Heart right ventricle (tissue), 16 donors: ENCODE measurements around the gene KBTBD4. TPM values are rescaled to one million over a fixed set of nuclear protein-coding genes. Genes with fewer than 3 reads are reported as not detected.

ENCODE experiments used
- ATAC-seq, 8 donors: fragments of 200-7000 bp; cut with Tn5 transposase; one replicate each; pipeline ENCODE4 v1.9.1; 2020; ENCODE audit warnings: mild to moderate bottlenecking in 8 of 8, moderate library complexity in 8 of 8, moderate number of reproducible peaks in 1 of 8
- DNase-seq, 2 donors: peaks; one replicate each; pipeline ENCODE4 v3.0.0-alpha.2; 2020
- H3K27ac ChIP-seq, 10 donors: fragments of 200-600 bp; sonication (generic) in 2 of 10; one replicate each; pipeline versions ENCODE4 v1.5.0 to v1.8.0; 2020 to 2022; ENCODE audit warnings: mild to moderate bottlenecking in 3 of 10
- H3K27me3 ChIP-seq, 7 donors: fragments of 200-600 bp; one replicate each; pipeline ENCODE4 v1.8.0; 2021 to 2022; ENCODE audit warnings: mild to moderate bottlenecking in 2 of 7
- H3K36me3 ChIP-seq, 9 donors: fragments of 200-600 bp; sonication (generic) in 1 of 9; one replicate each; pipeline versions ENCODE4 v1.5.0 to v1.8.0; 2020 to 2022; ENCODE audit warnings: mild to moderate bottlenecking in 2 of 9
- H3K4me1 ChIP-seq, 9 donors: fragments of 200-600 bp; sonication (generic) in 1 of 9; one replicate each; pipeline versions ENCODE4 v1.5.0 to v1.8.0; 2020 to 2022; ENCODE audit warnings: mild to moderate bottlenecking in 4 of 9
- H3K4me3 ChIP-seq, 10 donors: fragments of 200-600 bp; sonication (generic) in 2 of 10; one replicate each; pipeline versions ENCODE4 v1.5.0 to v1.8.0; 2020 to 2022; ENCODE audit warnings: mild to moderate bottlenecking in 7 of 10, moderate library complexity in 2 of 10
- H3K9me3 ChIP-seq, 11 donors: fragments of 200-600 bp in 10 of 11; sonication (generic) in 2 of 11; one replicate each; pipeline versions ENCODE4 v1.5.0 to v1.8.0; 2013 to 2022; ENCODE audit warnings: mild to moderate bottlenecking in 2 of 11, control low read depth in 1 of 11, moderate library complexity in 1 of 11
- WGBS, 2 donors: extraction: QIAGEN DNeasy Blood & Tissue Kit; methylation state at CpG; one replicate each; pipeline ENCODE4 v1.1.7; 2013; ENCODE audit warnings: inconsistent platforms in 1 of 2; 5-methylcytosine and 5-hydroxymethylcytosine counted together
- intact Hi-C, 10 donors: fragments of 100-400 bp; cut with DNase I; formaldehyde crosslinking; loops; one replicate each; pipeline versions ENCODE4 v1.11.1 to v1.14.2; 2022
- polyA plus RNA-seq, 2 donors: library from polyadenylated mRNA; stranded (reverse); fragments of 200-250 nt; gene quantifications; one replicate each; pipeline ENCODE4 v1.2.3, GENCODE V29; 2013
- total RNA-seq, 10 donors: library from RNA; stranded (reverse); fragmentation: NEBNext Ultra II Directional in 3 of 10; extraction: Animal tissue kit (Norgen Biotek cat#: 25700) in 3 of 10; gene quantifications; one replicate each; pipeline versions ENCODE4 v1.2.1 to v1.2.4, GENCODE V29; 2021 to 2023
- TF ChIP-seq, protein P1 (sequence below), 9 donors: fragments of 200-600 bp; sonication (generic) in 2 of 9; IDR thresholded peaks; one replicate each; pipeline versions ENCODE4 v1.5.0 to v1.8.0; 2021 to 2022; ENCODE audit warnings: antibody characterized with exemption in 9 of 9, mild to moderate bottlenecking in 5 of 9, moderate library complexity in 1 of 9
- donor health status: Arrhythmogenic right ventricular cardiomyopathy.
- donor health status: ischemic (EF 13 %, LVEDD 7.1; RV severe dilation, severe dysfunction).
- donor health status: healthy with polysubstance abuse.
- donor health status: DM: no; HTN: yes; CAD: no.
- donor health status: DM: no; HTN: no; CAD: no.
- donor health status: ischemic (EF 25% LVEDD 6.9; RV normal size, moderate dysfunction).
- donor health status: ischemic (EF 25% LVEDD 5.7; RV mildly dilated, moderate dysfunction).
- donor health status: healthy.
- donor health status: DM: yes; HTN: yes; CAD: no.
- donor health status: Ischemic cardiomyopathy.
- donor health status: ischemic (EF 35%, LVEDD 5.7; RV mildly dilated, moderate dysfunction).
- donor health status: nonischemic (EF 11% LVEDD 7.7; RV severe dilation, severe dysfunction).
- donor health status: DM: yes; HTN: yes; CAD: no.
- donor health status: PGD.
- donor health status: ischemic (EF 29% LVEDD 5.4; RV normal size, mild dysfunction).
- donor health status: nonischemic (EF 23%, LVEDD 6.1; RV moderate dilation, normal function).

The KBTBD4 gene
- total and polyA plus RNA-seq, 12 donors = 3.1 to 21.0 (median 16.0) TPM

DNA sequence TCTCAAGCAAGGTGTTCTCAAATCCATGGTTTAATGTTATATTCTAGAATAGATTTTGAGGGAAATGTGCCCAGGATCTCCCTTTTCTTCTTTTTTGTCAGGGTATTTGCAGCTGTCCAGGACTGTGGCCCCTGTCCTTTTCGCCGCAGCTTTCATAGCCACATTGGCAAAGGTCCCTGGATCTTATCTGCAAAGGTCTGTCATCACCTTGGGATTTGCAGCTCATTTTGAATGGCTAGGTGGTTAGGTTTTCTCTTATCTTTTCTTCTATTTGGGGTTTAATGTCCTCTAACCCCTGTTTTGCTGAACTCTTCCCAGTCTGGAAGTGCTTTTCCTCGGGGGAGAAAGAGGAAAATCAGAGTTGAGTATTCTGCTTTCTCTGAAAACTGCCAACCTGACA is 27.2 kb upstream of the KBTBD4 start:
- peak in 1 of 8 donors; percentile 35 for ATAC-seq
- 40 to 52% methylated on average over 3 of the region's 3 CpGs for WGBS, 2 donors
- Histone ChIP-seq H3K4me3 (no peak overlapping the region), H3K9me3 (no peaks in the 10 kb centered on the region), H3K27me3 (no peaks in the 10 kb centered on the region), H3K27ac (peak overlapping the region in 1 of 10 donors; percentile 42), H3K36me3 (peaks cover 0 to 16% (median 0%) of the 10 kb centered on the region in 9 donors), H3K4me1 (peaks cover 5 to 34% (median 23%) of the 10 kb centered on the region in 9 donors)
- DNase-seq = no peak
- intact Hi-C loops = loop anchor here in 1 of 10 donors (5.0 kb wide), 1 partner anchor 34 kb away; no protein-coding TSS in a partner anchor
- TF ChIP-seq, protein P1, sequence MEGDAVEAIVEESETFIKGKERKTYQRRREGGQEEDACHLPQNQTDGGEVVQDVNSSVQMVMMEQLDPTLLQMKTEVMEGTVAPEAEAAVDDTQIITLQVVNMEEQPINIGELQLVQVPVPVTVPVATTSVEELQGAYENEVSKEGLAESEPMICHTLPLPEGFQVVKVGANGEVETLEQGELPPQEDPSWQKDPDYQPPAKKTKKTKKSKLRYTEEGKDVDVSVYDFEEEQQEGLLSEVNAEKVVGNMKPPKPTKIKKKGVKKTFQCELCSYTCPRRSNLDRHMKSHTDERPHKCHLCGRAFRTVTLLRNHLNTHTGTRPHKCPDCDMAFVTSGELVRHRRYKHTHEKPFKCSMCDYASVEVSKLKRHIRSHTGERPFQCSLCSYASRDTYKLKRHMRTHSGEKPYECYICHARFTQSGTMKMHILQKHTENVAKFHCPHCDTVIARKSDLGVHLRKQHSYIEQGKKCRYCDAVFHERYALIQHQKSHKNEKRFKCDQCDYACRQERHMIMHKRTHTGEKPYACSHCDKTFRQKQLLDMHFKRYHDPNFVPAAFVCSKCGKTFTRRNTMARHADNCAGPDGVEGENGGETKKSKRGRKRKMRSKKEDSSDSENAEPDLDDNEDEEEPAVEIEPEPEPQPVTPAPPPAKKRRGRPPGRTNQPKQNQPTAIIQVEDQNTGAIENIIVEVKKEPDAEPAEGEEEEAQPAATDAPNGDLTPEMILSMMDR (IDR thresholded peaks at IDR 0.05) = no peak

DNA sequence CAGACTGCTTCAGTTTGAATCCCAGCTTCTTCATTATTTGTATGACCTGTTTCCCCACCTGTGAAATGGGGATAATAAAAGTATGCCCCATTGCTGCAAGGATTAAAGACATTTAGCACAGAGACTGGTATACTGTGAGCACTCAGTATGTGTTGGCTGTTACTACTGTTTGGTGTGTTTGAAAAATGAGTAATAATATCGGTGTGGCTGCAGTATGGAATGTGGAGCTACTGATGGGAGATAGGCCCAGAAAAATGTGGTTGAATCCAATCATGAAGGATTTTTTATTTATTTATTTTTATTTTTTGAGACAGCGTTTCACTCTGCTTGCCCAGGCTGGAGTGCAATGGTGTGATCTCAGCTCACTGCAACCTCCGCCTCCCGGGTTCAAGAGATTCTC is 24.5 kb upstream of the KBTBD4 start:
- Histone ChIP-seq H3K36me3 (no peaks in the 10 kb centered on the region), H3K27ac (no peak overlapping the region), H3K27me3 (no peaks in the 10 kb centered on the region), H3K4me1 (peaks cover 3 to 29% (median 22%) of the 10 kb centered on the region in 9 donors), H3K9me3 (no peaks in the 10 kb centered on the region), H3K4me3 (no peak overlapping the region)
- 94 to 96% methylated on average over 4 of the region's 4 CpGs for WGBS, 2 donors
- TF ChIP-seq, protein P1 (IDR thresholded peaks at IDR 0.05) = no peak
- ATAC-seq (no peak), DNase-seq (no peak)
- intact Hi-C loops = no loop called here

DNA sequence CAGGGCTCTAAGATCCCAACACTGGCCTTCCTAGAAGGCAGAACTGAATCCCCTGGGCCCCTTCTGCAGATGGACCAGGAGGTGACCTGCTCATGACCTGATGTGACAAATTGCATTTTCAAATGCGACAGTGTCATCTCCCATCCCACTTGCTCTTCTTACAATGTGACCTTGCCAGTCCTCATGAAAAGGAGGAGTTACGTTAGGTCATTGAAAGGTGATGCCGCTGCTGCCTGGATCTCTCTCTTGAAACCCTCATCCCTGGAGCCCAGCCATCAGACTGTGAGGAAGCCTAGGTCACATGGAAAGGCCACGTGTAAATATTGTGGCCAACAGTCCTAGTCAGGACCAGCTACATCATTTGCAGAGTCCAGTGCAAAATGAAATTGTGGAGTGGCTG is 21.1 kb upstream of the KBTBD4 start:
- Histone ChIP-seq H3K27ac (no peak overlapping the region), H3K4me3 (no peak overlapping the region), H3K9me3 (no peaks in the 10 kb centered on the region), H3K36me3 (no peaks in the 10 kb centered on the region), H3K27me3 (peaks cover 0 to 7% (median 2%) of the 10 kb centered on the region in 7 donors), H3K4me1 (peaks cover 0 to 7% (median 1%) of the 10 kb centered on the region in 9 donors)
- WGBS, 2 donors = 66 to 81% methylated on average over 4 of the region's 4 CpGs
- peak in 1 of 8 donors; percentile 36 for ATAC-seq
- no peak for DNase-seq
- intact Hi-C loops = no loop called here
- TF ChIP-seq, protein P1 (IDR thresholded peaks at IDR 0.05) = no peak

DNA sequence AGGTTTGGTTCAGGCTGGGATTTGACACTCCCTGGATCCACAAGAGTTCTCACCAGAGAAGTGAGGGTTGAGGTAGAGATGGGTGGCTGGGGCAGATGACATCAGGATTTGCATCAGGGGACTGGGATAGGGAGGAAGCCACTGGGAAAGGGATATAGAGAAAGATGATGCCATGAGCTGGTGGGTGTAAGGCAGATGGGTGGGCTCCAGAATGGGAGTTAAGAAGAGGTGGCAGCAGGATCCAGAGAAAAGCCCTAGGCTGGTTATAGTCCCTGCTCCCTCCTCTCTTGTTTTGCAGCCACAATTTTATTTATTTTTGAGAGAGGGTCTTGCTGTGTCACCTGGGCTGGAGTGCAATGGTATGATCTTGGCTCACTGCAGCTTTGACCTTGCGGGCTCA is 17.2 kb upstream of the KBTBD4 start:
- intact Hi-C loops = no loop called here
- 100% methylated on average over 1 of the region's 1 CpG for WGBS, 2 donors
- H3K4me3 ChIP-seq = no peak overlapping the region
- H3K36me3 ChIP-seq = no peaks in the 10 kb centered on the region
- no peaks in the 10 kb centered on the region for H3K9me3 ChIP-seq
- H3K27me3 ChIP-seq = peaks cover 0 to 42% (median 34%) of the 10 kb centered on the region in 7 donors
- ATAC-seq (no peak), DNase-seq (no peak)
- H3K27ac ChIP-seq = no peak overlapping the region
- TF ChIP-seq, protein P1 (IDR thresholded peaks at IDR 0.05) = no peak
- H3K4me1 ChIP-seq = peaks cover 2 to 23% (median 18%) of the 10 kb centered on the region in 9 donors
